ENCODE results near the gene NTM. TPM values are rescaled to one million over a fixed set of nuclear protein-coding genes. Genes with fewer than 3 reads are reported as not detected.

The NTM gene
- polyA plus RNA-seq, 2 donors = 0.24 to 1.1 TPM

DNA sequence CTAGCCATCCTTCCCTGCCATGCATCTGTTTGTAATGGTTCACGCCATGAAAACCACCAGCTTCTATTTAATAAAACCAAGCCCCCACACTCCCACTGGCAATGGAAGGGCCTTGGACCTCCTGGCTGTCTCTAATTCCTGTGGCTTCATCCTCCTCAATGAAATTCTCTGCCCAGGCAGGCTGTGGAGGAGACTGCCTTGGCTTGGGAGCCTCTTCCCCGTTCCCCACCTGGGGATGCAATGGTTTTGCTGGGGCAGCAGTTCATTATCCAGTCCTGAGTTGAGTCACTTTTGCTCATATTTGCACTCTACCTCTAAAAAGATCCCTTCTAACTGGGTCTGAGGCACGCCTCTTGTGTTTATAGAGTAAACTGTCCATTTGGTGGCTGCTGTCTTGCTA lies 515.8 kb downstream of the NTM start:
- Histone ChIP-seq H3K27ac (ENCODE audit: low read depth in 2 of 2, low read length in 1 of 2) (no peak overlapping the region), H3K4me1 (ENCODE audit: control insufficient read depth in 2 of 2, insufficient read depth in 2 of 2, low read length in 1 of 2) (no peaks in the 10 kb centered on the region), H3K4me3 (ENCODE audit: low read depth in 1 of 2, low read length in 2 of 2) (no peak overlapping the region), H3K9me3 (ENCODE audit: control insufficient read depth in 2 of 2, insufficient read depth in 1 of 2, low read depth in 1 of 2, low read length in 1 of 2) (no peaks in the 10 kb centered on the region), H3K27me3 (ENCODE audit: control insufficient read depth in 1 of 2, insufficient read depth in 2 of 2, low read length in 2 of 2) (no peaks in the 10 kb centered on the region), H3K36me3 (ENCODE audit: control insufficient read depth in 2 of 2, insufficient read depth in 2 of 2, low read length in 1 of 2) (no peaks in the 10 kb centered on the region)
- WGBS, 2 donors = 71 to 72% methylated on average over 3 of the region's 3 CpGs

DNA sequence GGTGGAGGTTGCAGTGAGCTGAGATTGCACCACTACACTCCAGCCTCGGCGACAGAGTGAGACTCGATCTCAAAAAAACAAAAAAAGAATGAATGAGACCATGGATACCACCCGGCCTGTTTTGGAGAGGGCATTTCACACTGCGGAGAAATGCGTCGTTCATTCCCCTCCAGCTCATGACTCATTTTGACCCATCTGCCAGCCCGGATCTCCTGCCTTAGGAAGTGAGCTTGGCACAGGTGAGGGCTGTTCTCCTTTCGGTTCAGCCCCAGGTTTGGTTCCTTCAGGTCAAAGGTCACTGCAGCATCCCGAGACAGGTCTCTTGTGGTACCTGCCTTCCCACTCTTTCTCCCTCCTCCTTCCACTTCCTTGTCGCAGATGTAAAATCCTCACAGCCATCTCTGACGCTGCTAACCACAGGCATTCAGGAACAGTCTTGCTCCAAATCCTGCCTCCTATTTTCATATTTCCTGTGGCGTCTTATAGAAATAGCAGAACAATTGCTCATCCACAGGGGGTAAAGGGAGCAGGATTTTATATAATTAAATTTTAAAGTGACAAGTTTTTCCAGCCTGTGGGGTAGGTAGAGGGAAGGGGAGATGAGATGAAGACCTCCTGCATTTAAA lies 517.9 kb downstream of the NTM start:
- Histone ChIP-seq H3K27me3 (ENCODE audit: control insufficient read depth in 1 of 2, insufficient read depth in 2 of 2, low read length in 2 of 2) (no peaks in the 10 kb centered on the region), H3K36me3 (ENCODE audit: control insufficient read depth in 2 of 2, insufficient read depth in 2 of 2, low read length in 1 of 2) (no peaks in the 10 kb centered on the region), H3K27ac (ENCODE audit: low read depth in 2 of 2, low read length in 1 of 2) (no peak overlapping the region), H3K4me1 (ENCODE audit: control insufficient read depth in 2 of 2, insufficient read depth in 2 of 2, low read length in 1 of 2) (no peaks in the 10 kb centered on the region), H3K9me3 (ENCODE audit: control insufficient read depth in 2 of 2, insufficient read depth in 1 of 2, low read depth in 1 of 2, low read length in 1 of 2) (no peaks in the 10 kb centered on the region), H3K4me3 (ENCODE audit: low read depth in 1 of 2, low read length in 2 of 2) (no peak overlapping the region)
- WGBS, 2 donors = 59 to 69% methylated on average over 13 of the region's 13 CpGs

DNA sequence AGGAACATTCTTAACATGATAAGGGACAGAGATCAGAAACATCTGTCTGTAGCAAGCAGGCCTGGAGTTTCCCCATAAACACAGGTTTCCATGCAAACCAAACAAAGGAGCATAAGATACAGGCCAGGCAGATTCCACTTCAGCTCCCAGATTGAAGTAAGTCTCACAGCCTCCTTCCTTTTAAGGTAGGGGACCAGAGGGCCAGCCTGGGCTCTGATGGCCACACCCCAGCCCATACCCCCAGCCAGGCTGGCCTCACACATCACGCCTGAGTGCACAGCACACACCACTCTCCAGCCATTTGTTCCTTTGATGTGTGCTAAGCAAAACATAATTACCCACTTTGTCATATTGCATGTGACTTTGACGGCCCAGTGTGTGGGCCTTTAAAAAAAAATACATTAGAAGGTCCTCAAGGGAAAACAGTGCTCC lies 518.7 kb downstream of the NTM start:
- Histone ChIP-seq H3K4me3 (ENCODE audit: low read depth in 1 of 2, low read length in 2 of 2) (no peak overlapping the region), H3K27ac (ENCODE audit: low read depth in 2 of 2, low read length in 1 of 2) (no peak overlapping the region), H3K27me3 (ENCODE audit: control insufficient read depth in 1 of 2, insufficient read depth in 2 of 2, low read length in 2 of 2) (no peaks in the 10 kb centered on the region), H3K4me1 (ENCODE audit: control insufficient read depth in 2 of 2, insufficient read depth in 2 of 2, low read length in 1 of 2) (no peaks in the 10 kb centered on the region), H3K9me3 (ENCODE audit: control insufficient read depth in 2 of 2, insufficient read depth in 1 of 2, low read depth in 1 of 2, low read length in 1 of 2) (no peaks in the 10 kb centered on the region), H3K36me3 (ENCODE audit: control insufficient read depth in 2 of 2, insufficient read depth in 2 of 2, low read length in 1 of 2) (no peaks in the 10 kb centered on the region)
- 38 to 49% methylated on average over 2 of the region's 2 CpGs for WGBS, 2 donors

DNA sequence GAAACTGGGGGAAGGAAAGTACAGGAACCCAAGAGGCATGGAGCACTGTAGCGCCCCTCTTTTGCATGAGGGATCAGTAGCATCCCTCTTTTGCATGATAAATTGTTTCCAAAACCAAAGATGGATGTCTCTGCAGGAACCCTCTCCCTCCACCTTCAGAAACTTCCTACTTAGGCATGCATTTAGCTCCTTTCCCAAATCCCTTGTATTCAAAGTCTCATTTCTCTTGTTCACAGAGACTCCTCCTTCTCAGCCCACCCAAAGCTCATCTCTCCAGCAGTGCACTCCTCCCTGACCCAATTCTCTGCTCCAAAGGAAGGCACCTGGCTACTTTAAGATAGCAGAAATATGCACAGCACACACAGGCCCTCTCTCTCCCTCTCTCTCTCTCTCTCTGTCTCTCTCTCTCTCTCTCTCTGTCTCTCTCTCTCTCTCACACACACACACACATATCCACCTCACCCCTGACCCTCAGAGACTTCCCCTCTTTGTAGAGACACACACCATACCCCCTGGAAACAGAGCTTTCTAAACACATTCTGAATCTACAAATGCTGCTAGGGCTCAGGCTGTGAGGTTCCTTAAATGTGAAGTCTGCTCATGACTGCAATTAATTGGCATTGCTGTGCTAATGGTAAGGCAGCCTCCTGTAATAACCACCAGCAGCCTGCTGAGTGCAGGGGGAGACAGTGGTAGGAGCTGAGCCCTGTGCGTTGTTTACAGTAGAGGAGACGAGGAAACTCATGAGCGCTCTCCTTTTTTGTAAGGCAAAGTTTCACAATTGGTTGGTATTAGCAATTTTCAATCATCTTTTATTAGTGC lies 519.6 kb downstream of the NTM start:
- no peaks in the 10 kb centered on the region for H3K36me3 ChIP-seq (ENCODE audit: control insufficient read depth in 2 of 2, insufficient read depth in 2 of 2, low read length in 1 of 2)
- H3K9me3 ChIP-seq (ENCODE audit: control insufficient read depth in 2 of 2, insufficient read depth in 1 of 2, low read depth in 1 of 2, low read length in 1 of 2) = no peaks in the 10 kb centered on the region
- H3K27me3 ChIP-seq (ENCODE audit: control insufficient read depth in 1 of 2, insufficient read depth in 2 of 2, low read length in 2 of 2) = no peaks in the 10 kb centered on the region
- 56 to 60% methylated on average over 4 of the region's 4 CpGs for WGBS, 2 donors
- H3K27ac ChIP-seq (ENCODE audit: low read depth in 2 of 2, low read length in 1 of 2) = no peak overlapping the region
- H3K4me3 ChIP-seq (ENCODE audit: low read depth in 1 of 2, low read length in 2 of 2) = no peak overlapping the region
- H3K4me1 ChIP-seq (ENCODE audit: control insufficient read depth in 2 of 2, insufficient read depth in 2 of 2, low read length in 1 of 2) = no peaks in the 10 kb centered on the region

DNA sequence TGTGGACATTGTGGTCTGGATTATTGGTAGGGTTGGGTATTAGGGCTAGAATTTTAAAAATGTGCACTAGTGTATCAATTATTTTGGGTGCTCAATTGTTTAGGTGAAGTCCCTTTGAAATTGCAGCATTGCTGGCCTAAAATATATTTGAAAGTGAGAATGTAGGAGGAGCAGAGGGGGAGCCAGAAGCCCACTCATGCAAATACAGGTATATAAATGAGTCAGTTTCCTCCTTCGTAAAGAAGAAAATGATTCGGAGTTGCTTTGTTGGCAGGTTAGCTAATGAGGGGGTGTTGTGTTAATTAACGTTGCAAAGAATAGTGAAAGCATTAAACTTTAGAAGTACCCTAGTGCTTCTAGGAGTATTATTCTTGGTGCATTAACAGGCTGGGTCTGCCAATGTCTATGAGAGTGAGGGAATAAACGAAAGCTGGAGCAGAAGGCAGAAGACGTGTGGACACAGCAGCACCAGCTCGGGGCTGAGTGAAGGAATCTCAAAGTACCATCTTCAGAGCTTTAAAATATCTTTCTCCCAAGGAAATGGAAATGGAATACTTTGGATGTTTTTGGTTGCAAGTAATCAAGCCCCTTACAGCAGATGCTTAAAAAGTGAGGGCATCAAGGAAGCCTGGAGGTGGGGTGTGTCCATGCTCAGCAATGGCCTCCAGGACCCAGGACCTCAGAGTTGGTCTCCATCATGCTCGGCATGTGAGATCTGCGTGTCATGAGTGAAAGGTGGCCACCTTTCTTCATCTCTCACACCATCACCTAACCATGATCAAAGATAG lies 522.9 kb downstream of the NTM start:
- Histone ChIP-seq H3K4me1 (ENCODE audit: control insufficient read depth in 2 of 2, insufficient read depth in 2 of 2, low read length in 1 of 2) (no peaks in the 10 kb centered on the region), H3K9me3 (ENCODE audit: control insufficient read depth in 2 of 2, insufficient read depth in 1 of 2, low read depth in 1 of 2, low read length in 1 of 2) (no peaks in the 10 kb centered on the region), H3K27ac (ENCODE audit: low read depth in 2 of 2, low read length in 1 of 2) (no peak overlapping the region), H3K27me3 (ENCODE audit: control insufficient read depth in 1 of 2, insufficient read depth in 2 of 2, low read length in 2 of 2) (no peaks in the 10 kb centered on the region), H3K36me3 (ENCODE audit: control insufficient read depth in 2 of 2, insufficient read depth in 2 of 2, low read length in 1 of 2) (no peaks in the 10 kb centered on the region), H3K4me3 (ENCODE audit: low read depth in 1 of 2, low read length in 2 of 2) (no peak overlapping the region)
- 82 to 86% methylated on average over 8 of the region's 8 CpGs for WGBS, 2 donors

DNA sequence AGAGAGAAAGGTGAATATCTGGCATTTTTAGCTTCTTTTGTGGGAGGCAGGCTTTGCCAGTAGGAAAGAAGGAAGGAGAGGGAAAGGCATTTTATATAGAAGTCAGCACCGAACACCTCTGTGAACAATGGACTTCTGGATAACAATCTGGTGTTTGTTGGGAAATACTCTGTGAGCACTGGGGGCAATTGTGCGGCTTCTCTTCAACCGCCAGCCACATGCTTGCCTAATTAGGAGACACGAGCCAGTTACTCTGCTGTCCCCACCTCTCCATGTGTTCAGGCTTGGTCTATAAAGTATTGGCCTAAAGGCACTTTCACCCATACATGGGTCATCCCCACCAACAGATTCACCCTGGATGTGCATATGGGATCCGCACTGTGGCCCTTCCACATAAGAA lies 523.6 kb downstream of the NTM start:
- H3K36me3 ChIP-seq (ENCODE audit: control insufficient read depth in 2 of 2, insufficient read depth in 2 of 2, low read length in 1 of 2) = no peaks in the 10 kb centered on the region
- no peaks in the 10 kb centered on the region for H3K4me1 ChIP-seq (ENCODE audit: control insufficient read depth in 2 of 2, insufficient read depth in 2 of 2, low read length in 1 of 2)
- H3K9me3 ChIP-seq (ENCODE audit: control insufficient read depth in 2 of 2, insufficient read depth in 1 of 2, low read depth in 1 of 2, low read length in 1 of 2) = no peaks in the 10 kb centered on the region
- no peak overlapping the region for H3K4me3 ChIP-seq (ENCODE audit: low read depth in 1 of 2, low read length in 2 of 2)
- WGBS, 2 donors = 84 to 90% methylated on average over 5 of the region's 5 CpGs
- H3K27me3 ChIP-seq (ENCODE audit: control insufficient read depth in 1 of 2, insufficient read depth in 2 of 2, low read length in 2 of 2) = no peaks in the 10 kb centered on the region
- no peak overlapping the region for H3K27ac ChIP-seq (ENCODE audit: low read depth in 2 of 2, low read length in 1 of 2)

DNA sequence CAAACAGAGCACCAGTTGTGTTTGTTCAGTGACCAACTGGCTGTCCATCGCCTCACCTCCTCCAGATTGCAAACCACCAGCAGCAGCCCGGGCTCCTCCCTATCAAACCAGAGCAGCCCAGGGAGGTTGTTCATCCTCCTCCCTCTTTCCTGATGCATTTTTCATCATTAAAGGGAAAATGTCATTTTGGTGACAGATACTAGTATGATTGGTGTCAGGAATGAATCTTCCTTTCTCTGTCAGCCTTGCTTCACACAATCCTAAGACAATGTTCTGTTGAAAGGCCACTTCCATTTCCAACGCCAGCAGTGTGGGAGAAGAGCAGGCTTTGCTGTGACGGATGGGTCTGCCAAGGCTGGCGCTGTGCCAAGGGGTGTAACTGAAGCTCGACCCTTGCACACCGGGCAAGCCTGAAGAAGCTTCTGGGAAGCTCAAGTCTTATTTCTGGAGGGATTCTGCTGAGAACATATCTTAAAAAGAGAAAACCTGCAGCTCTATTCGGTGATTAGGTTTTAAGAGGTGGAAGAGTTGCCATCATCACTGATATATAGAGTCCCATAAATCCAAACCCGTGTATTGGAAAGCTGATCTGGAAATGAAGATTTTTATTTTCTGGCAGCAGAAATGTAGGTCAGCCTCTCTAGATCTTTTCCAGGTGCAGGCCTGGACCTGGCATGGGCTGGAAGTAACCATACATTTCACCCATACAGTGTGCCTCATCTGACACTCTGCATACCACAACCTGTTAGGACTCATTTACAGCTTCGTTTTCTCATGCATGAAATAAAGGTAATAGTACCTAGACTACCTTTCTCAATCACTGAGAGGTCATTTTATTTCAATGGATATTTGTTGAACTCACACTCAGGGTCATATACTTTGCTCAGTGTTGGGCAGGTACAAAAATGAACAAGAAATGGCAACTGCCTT lies 524.5 kb downstream of the NTM start:
- Histone ChIP-seq H3K36me3 (ENCODE audit: control insufficient read depth in 2 of 2, insufficient read depth in 2 of 2, low read length in 1 of 2) (no peaks in the 10 kb centered on the region), H3K4me3 (ENCODE audit: low read depth in 1 of 2, low read length in 2 of 2) (no peak overlapping the region), H3K27me3 (ENCODE audit: control insufficient read depth in 1 of 2, insufficient read depth in 2 of 2, low read length in 2 of 2) (no peaks in the 10 kb centered on the region), H3K4me1 (ENCODE audit: control insufficient read depth in 2 of 2, insufficient read depth in 2 of 2, low read length in 1 of 2) (no peaks in the 10 kb centered on the region), H3K27ac (ENCODE audit: low read depth in 2 of 2, low read length in 1 of 2) (no peak overlapping the region), H3K9me3 (ENCODE audit: control insufficient read depth in 2 of 2, insufficient read depth in 1 of 2, low read depth in 1 of 2, low read length in 1 of 2) (no peaks in the 10 kb centered on the region)
- WGBS, 2 donors = 52 to 59% methylated on average over 10 of the region's 10 CpGs

DNA sequence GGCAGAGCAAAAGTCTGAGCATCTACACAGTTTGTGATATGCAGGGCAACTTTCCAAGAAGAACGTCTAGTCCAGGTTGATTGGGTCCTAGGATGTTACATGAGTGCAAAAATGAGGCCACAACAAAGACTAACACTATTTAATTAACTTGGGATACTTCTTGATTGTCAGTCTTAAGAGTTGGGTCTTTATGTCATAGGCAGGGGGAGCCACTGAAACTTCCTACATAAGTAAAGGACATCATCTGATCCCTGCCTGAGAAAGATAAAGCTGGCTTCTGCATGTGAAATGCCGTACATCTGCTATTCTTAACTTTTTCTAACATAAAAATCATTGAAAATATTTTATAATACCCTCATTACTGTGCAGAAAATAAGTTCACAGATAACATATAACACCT lies 525.5 kb downstream of the NTM start:
- Histone ChIP-seq H3K36me3 (ENCODE audit: control insufficient read depth in 2 of 2, insufficient read depth in 2 of 2, low read length in 1 of 2) (no peaks in the 10 kb centered on the region), H3K9me3 (ENCODE audit: control insufficient read depth in 2 of 2, insufficient read depth in 1 of 2, low read depth in 1 of 2, low read length in 1 of 2) (no peaks in the 10 kb centered on the region), H3K4me3 (ENCODE audit: low read depth in 1 of 2, low read length in 2 of 2) (no peak overlapping the region), H3K27me3 (ENCODE audit: control insufficient read depth in 1 of 2, insufficient read depth in 2 of 2, low read length in 2 of 2) (no peaks in the 10 kb centered on the region), H3K4me1 (ENCODE audit: control insufficient read depth in 2 of 2, insufficient read depth in 2 of 2, low read length in 1 of 2) (no peaks in the 10 kb centered on the region), H3K27ac (ENCODE audit: low read depth in 2 of 2, low read length in 1 of 2) (no peak overlapping the region)
- 39 to 49% methylated on average over 2 of the region's 2 CpGs for WGBS, 2 donors
